SJSA1 (cell line): ENCODE measurements around the gene C3orf20. TPM values are rescaled to one million over a fixed set of nuclear protein-coding genes. Genes with fewer than 3 reads are reported as not detected.
"Not testable (repeated sequence)": the region's sequence is repeated elsewhere in the genome, so short reads cannot be mapped to it uniquely, and the experiment has no call there.

ENCODE experiments used
- DNase-seq, 2 experiments: peaks; one replicate each; pipeline ENCODE4 v3.0.0-alpha.2; 2015 to 2020; ENCODE audit warnings: low spot score in 2 of 2, low read depth in 1 of 2
- H3K27ac ChIP-seq: fragments of 250-450 bp; sonication (Bioruptor Pico); 2 replicates; pipeline ENCODE4 v1.5.1; 2020; ENCODE audit warnings: mild to moderate bottlenecking, moderate library complexity
- H3K27me3 ChIP-seq: fragments of 250-450 bp; sonication (Bioruptor Pico); replicated peaks from 2 replicates; pipeline ENCODE4 v1.5.1; 2020; ENCODE audit warnings: mild to moderate bottlenecking, moderate library complexity
- H3K36me3 ChIP-seq: fragments of 250-450 bp; sonication (Bioruptor Pico); 2 replicates; pipeline ENCODE4 v1.5.1; 2020; ENCODE audit warnings: mild to moderate bottlenecking
- H3K4me1 ChIP-seq: fragments of 250-450 bp; sonication (Bioruptor Pico); replicated peaks from 2 replicates; pipeline ENCODE4 v1.6.1; 2021; ENCODE audit warnings: mild to moderate bottlenecking
- H3K4me3 ChIP-seq: fragments of 250-450 bp; sonication (Bioruptor Pico); 2 replicates; pipeline ENCODE4 v1.5.1; 2020; ENCODE audit warnings: mild to moderate bottlenecking
- H3K9me3 ChIP-seq: fragments of 250-450 bp; sonication (Bioruptor Pico); replicated peaks from 2 replicates; pipeline ENCODE4 v1.5.1; 2020; ENCODE audit warnings: mild to moderate bottlenecking
- total RNA-seq: library from RNA; depleted of rRNA; stranded (reverse); fragments of >200 nt; shearing (Covaris generic); gene quantifications from 2 replicates; pipeline ENCODE4 v1.2.3, GENCODE V29; 2014

C3orf20 gene
- total RNA-seq, 1 experiment from 2014 or later, result not detected

- no peak overlapping the region for H3K27ac ChIP-seq
- peaks cover 44% of the 10 kb centered on the region for H3K27me3 ChIP-seq
- H3K9me3 ChIP-seq, result no peaks in the 10 kb centered on the region
- no peaks in the 10 kb centered on the region for H3K4me1 ChIP-seq
- DNase-seq, result no peak
- H3K4me3 ChIP-seq, result no peak overlapping the region
- H3K36me3 ChIP-seq, result no peaks in the 10 kb centered on the region
Observed at GRCh38 chr3:14808502-14809266, 133.7 kb downstream of the C3orf20 start.

- DNase-seq, H3K4me1 ChIP-seq, H3K9me3 ChIP-seq, H3K27ac ChIP-seq, H3K4me3 ChIP-seq, H3K36me3 ChIP-seq: not testable (repeated sequence)
- H3K27me3 ChIP-seq, result peaks cover 51% of the 10 kb centered on the region
Observed at GRCh38 chr3:14809611-14810010, 134.7 kb downstream of the C3orf20 start.

GRCh38 chr3:14810070-14810791 is 135.3 kb downstream of the C3orf20 start:
- no peaks in the 10 kb centered on the region for H3K9me3 ChIP-seq
- H3K4me3 ChIP-seq, result no peak overlapping the region
- H3K27ac ChIP-seq, result no peak overlapping the region
- H3K4me1 ChIP-seq, result no peaks in the 10 kb centered on the region
- H3K36me3 ChIP-seq, result no peaks in the 10 kb centered on the region
- peaks cover 54% of the 10 kb centered on the region for H3K27me3 ChIP-seq
- DNase-seq, result no peak

- peaks cover 53% of the 10 kb centered on the region for H3K27me3 ChIP-seq
- no peaks in the 10 kb centered on the region for H3K9me3 ChIP-seq
- H3K36me3 ChIP-seq, result no peaks in the 10 kb centered on the region
- H3K4me3 ChIP-seq, result no peak overlapping the region
- H3K4me1 ChIP-seq, result no peaks in the 10 kb centered on the region
- H3K27ac ChIP-seq, result no peak overlapping the region
- DNase-seq, result no peak
Observed at GRCh38 chr3:14810801-14811661, 136.1 kb downstream of the C3orf20 start.

GRCh38 chr3:14811684-14812083 is 136.7 kb downstream of the C3orf20 start:
- Histone ChIP-seq H3K36me3 (no peaks in the 10 kb centered on the region), H3K4me1 (no peaks in the 10 kb centered on the region), H3K9me3 (no peaks in the 10 kb centered on the region), H3K27ac (no peak overlapping the region), H3K4me3 (no peak overlapping the region), H3K27me3 (peaks cover 59% of the 10 kb centered on the region)
- no peak for DNase-seq

GRCh38 chr3:14812196-14812790 is 137.4 kb downstream of the C3orf20 start:
- Histone ChIP-seq H3K27ac (no peak overlapping the region), H3K4me1 (no peaks in the 10 kb centered on the region), H3K27me3 (peaks cover 62% of the 10 kb centered on the region), H3K4me3 (no peak overlapping the region), H3K9me3 (no peaks in the 10 kb centered on the region), H3K36me3 (no peaks in the 10 kb centered on the region)
- DNase-seq, result no peak

GRCh38 chr3:14814411-14814871 is 139.5 kb downstream of the C3orf20 start:
- Histone ChIP-seq H3K36me3 (no peaks in the 10 kb centered on the region), H3K9me3 (no peaks in the 10 kb centered on the region), H3K27me3 (peaks cover 55% of the 10 kb centered on the region), H3K4me3 (no peak overlapping the region), H3K4me1 (no peaks in the 10 kb centered on the region), H3K27ac (no peak overlapping the region)
- DNase-seq, result no peak

GRCh38 chr3:14816359-14816758 is 141.4 kb downstream of the C3orf20 start:
- no peaks in the 10 kb centered on the region for H3K9me3 ChIP-seq
- no peaks in the 10 kb centered on the region for H3K36me3 ChIP-seq
- no peak overlapping the region for H3K27ac ChIP-seq
- H3K4me3 ChIP-seq, result no peak overlapping the region
- H3K27me3 ChIP-seq, result peaks cover 39% of the 10 kb centered on the region
- H3K4me1 ChIP-seq, result no peaks in the 10 kb centered on the region
- DNase-seq, result no peak

GRCh38 chr3:14818804-14819500 is 144.0 kb downstream of the C3orf20 start, which contains the start of gene FGD5:
Gene FGD5 (plus strand): TSS chr3:14818962. CDS start chr3:14819072, 110 bp downstream.
- Histone ChIP-seq H3K27ac (no peak within 1 kb of the TSS), H3K4me1 (no peaks in the 10 kb centered on the region), H3K9me3 (no peaks in the 10 kb centered on the region), H3K27me3 (peaks cover 31% of the 10 kb centered on the region), H3K36me3 (no peaks in the 10 kb centered on the region), H3K4me3 (no peak within 1 kb of the TSS)
- no peak for DNase-seq

- no peaks in the 10 kb centered on the region for H3K36me3 ChIP-seq
- DNase-seq, result no peak
- H3K4me3 ChIP-seq, result no peak overlapping the region
- H3K9me3 ChIP-seq, result no peaks in the 10 kb centered on the region
- H3K4me1 ChIP-seq, result no peaks in the 10 kb centered on the region
- H3K27ac ChIP-seq, result no peak overlapping the region
- H3K27me3 ChIP-seq, result peaks cover 29% of the 10 kb centered on the region
Observed at GRCh38 chr3:14819671-14820070, 144.7 kb downstream of the C3orf20 start.

GRCh38 chr3:14820156-14820555 is 145.2 kb downstream of the C3orf20 start:
- Histone ChIP-seq H3K4me3 (no peak overlapping the region), H3K27me3 (peaks cover 31% of the 10 kb centered on the region), H3K36me3 (no peaks in the 10 kb centered on the region), H3K4me1 (no peaks in the 10 kb centered on the region), H3K9me3 (no peaks in the 10 kb centered on the region), H3K27ac (no peak overlapping the region)
- DNase-seq, result no peak

GRCh38 chr3:14821151-14821550 is 146.2 kb downstream of the C3orf20 start:
- Histone ChIP-seq H3K9me3 (no peaks in the 10 kb centered on the region), H3K36me3 (no peaks in the 10 kb centered on the region), H3K27ac (no peak overlapping the region), H3K4me3 (no peak overlapping the region), H3K4me1 (no peaks in the 10 kb centered on the region), H3K27me3 (peaks cover 30% of the 10 kb centered on the region)
- no peak for DNase-seq

- Histone ChIP-seq H3K4me3 (no peak overlapping the region), H3K4me1 (no peaks in the 10 kb centered on the region), H3K27me3 (peaks cover 21% of the 10 kb centered on the region), H3K36me3 (no peaks in the 10 kb centered on the region), H3K27ac (no peak overlapping the region), H3K9me3 (no peaks in the 10 kb centered on the region)
- DNase-seq, result no peak
Observed at GRCh38 chr3:14822134-14822533, 147.2 kb downstream of the C3orf20 start.
